ENCODE results near the gene NTSR2.

Gene NTSR2

DNA sequence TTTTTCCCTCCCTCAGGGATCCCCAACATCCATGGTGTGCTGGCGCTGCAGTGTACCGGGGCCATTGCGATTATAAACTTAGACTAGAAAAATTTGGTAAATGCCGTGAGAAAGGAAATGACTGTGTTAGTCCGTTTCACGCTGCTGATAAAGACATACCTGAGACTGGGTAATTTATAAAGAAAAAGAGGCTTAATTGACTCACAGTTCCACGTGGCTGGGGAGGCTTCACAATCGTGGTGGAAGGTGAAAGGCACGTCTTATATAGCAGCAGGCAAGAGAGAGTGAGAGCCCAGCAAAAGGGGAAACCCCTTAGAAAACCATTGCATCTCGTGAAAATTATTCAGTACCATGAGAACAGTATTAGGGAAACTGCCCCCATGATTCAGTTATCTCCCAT lies 44.3 kb downstream of the NTSR2 start:
- Mint-ChIP-seq H3K9me3 (no peaks in the 10 kb centered on the region), H3K36me3 (ENCODE audit: low read depth) (no peaks in the 10 kb centered on the region), H3K4me3 (no peak overlapping the region), H3K27ac (no peak overlapping the region), H3K4me1 (ENCODE audit: low read depth) (no peaks in the 10 kb centered on the region), H3K27me3 (ENCODE audit: low read depth) (no peaks in the 10 kb centered on the region)
- no peak for DNase-seq (ENCODE audit: low spot score)

DNA sequence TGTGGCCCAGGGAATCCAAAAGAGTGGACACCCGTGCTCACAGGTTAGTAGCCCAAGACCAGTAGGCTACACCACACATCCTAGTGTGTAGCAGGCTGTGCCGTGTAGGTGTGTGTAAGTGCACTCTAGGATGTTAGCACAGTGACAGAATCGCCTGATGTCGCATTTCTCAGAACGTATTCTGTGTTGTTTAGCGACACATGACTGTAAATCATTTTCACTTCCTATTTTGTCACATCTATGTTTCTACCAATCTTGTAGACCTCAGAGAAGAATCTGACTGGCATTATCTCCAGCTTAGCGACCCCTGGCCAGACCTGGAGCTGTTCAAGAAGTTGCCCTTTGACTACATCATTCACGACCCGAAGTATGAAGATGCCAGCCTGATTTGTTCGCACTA lies 45.1 kb downstream of the NTSR2 start:
- Mint-ChIP-seq H3K27me3 (ENCODE audit: low read depth) (no peaks in the 10 kb centered on the region), H3K4me1 (ENCODE audit: low read depth) (no peaks in the 10 kb centered on the region), H3K27ac (no peak overlapping the region), H3K36me3 (ENCODE audit: low read depth) (no peaks in the 10 kb centered on the region), H3K9me3 (no peaks in the 10 kb centered on the region), H3K4me3 (no peak overlapping the region)
- DNase-seq (ENCODE audit: low spot score), result no peak

DNA sequence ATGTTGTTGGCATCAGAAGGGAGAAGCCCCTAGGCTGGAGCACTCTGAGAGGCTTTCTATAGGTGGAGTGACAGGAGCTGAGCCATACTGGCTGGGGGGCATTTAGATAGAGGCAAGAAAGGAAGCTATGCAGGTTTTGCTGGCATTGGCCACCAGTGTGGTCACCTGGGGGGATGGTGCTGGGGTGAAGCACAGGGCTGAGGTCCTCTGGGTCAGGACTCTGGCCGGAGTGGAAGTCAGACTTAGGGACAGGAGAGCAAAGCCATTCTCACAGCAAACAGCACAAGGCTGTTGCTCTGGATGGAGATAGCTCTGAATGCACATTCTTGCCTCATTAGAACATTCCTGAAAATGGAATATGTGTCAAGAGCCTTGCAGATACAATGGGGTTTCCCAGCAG lies 47.4 kb downstream of the NTSR2 start:
- no peaks in the 10 kb centered on the region for H3K4me1 Mint-ChIP-seq (ENCODE audit: low read depth)
- no peaks in the 10 kb centered on the region for H3K27me3 Mint-ChIP-seq (ENCODE audit: low read depth)
- no peaks in the 10 kb centered on the region for H3K36me3 Mint-ChIP-seq (ENCODE audit: low read depth)
- DNase-seq (ENCODE audit: low spot score), result no peak
- H3K27ac Mint-ChIP-seq, result no peak overlapping the region
- no peak overlapping the region for H3K4me3 Mint-ChIP-seq
- no peaks in the 10 kb centered on the region for H3K9me3 Mint-ChIP-seq

DNA sequence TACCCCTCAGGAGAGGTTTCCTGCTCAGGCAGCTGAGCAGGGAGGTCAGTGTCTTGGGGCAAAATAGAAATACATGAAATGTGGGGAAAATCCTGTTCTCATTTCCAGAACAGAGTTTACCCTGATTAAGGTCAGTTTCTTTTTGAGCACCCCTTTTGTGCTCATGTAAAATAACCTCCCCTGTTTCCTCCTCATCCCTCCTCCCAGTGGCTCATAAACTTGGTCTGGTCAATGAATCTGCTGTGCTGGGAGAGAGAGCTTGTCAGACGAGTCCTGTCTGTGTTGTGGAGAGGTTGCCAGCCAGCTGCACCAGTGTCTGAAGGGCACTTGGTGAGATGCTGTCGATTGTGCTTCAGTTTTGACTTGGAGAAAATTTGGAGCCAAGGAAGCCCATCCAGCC lies 48.6 kb downstream of the NTSR2 start:
- Mint-ChIP-seq H3K27me3 (ENCODE audit: low read depth) (no peaks in the 10 kb centered on the region), H3K36me3 (ENCODE audit: low read depth) (no peaks in the 10 kb centered on the region), H3K4me3 (no peak overlapping the region), H3K4me1 (ENCODE audit: low read depth) (no peaks in the 10 kb centered on the region), H3K9me3 (no peaks in the 10 kb centered on the region), H3K27ac (no peak overlapping the region)
- no peak for DNase-seq (ENCODE audit: low spot score)

DNA sequence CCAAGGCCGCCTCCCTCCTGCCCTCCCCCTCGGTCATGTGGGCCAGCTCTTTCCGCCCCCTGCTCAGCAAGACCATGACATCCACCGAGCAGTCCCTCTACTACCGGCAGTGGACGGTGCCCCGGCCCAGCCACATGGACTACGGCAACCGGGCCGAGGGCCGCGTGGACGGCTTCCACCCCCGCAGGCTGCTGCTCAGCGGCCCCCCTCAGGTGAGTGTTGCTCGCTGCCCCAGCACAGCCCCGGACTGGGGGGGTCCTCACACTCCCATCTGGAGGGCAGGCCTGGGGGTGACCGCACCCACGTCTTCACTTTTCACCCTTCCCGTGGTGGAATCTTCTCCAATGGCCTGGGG lies 51.3 kb downstream of the NTSR2 start:
- no peaks in the 10 kb centered on the region for H3K36me3 Mint-ChIP-seq (ENCODE audit: low read depth)
- H3K9me3 Mint-ChIP-seq, result no peaks in the 10 kb centered on the region
- H3K27ac Mint-ChIP-seq, result no peak overlapping the region
- no peaks in the 10 kb centered on the region for H3K4me1 Mint-ChIP-seq (ENCODE audit: low read depth)
- DNase-seq (ENCODE audit: low spot score), result no peak
- H3K4me3 Mint-ChIP-seq, result no peak overlapping the region
- no peaks in the 10 kb centered on the region for H3K27me3 Mint-ChIP-seq (ENCODE audit: low read depth)

DNA sequence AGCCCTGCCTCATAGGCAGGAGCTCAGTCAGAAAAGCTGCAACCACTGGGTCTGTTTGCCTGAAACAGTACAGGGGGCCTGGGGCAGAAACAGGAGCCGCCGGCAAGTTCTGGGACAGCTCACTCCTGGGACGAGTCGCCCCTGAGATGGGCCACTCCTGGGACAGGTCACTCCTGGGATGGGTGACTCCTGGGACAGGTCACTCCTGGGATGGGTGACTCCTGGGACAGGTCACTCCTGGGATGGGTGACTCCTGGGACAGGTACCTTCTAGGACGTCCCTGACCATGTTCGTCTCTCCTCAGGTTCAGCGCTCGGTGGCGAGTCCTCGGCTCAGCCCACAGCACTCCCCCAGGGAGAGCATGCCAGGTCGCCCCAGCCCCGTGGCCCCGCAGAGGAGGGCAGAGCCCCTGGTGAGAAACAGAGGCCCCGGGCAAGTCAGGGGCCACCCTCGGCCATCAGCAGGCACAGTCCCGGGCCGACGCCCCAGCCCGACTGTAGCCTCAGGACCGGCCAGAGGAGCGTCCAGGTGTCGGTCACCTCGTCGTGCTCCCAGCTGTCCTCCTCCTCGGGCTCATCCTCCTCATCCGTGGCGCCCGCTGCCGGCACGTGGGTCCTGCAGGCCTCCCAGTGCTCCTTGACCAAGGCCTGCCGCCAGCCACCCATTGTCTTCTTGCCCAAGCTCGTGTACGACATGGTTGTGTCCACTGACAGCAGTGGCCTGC lies 51.8 kb downstream of the NTSR2 start:
- Mint-ChIP-seq H3K4me3 (no peak overlapping the region), H3K4me1 (ENCODE audit: low read depth) (no peaks in the 10 kb centered on the region), H3K27me3 (ENCODE audit: low read depth) (no peaks in the 10 kb centered on the region), H3K36me3 (ENCODE audit: low read depth) (no peaks in the 10 kb centered on the region), H3K9me3 (no peaks in the 10 kb centered on the region), H3K27ac (no peak overlapping the region)
- no peak for DNase-seq (ENCODE audit: low spot score)

DNA sequence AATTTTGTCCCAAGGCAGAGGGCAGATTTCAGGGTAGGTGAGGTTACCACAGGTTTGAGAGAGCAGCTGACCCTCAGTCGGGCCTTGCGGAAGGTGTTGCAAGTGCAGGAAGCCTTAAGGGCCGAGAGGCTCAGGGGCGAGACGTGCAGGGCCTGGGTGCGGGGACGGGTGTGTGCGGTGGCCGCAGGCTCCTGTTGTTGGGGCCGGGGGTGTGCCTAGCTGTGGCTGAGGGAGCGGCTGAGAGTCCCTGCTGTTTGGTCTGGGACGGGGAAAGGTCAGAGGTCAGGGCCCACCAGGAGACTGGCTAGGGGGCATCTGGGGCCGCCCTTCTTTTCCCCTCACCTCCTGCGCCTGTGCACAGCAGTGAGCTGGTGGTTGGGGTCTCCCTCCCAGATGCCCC lies 52.5 kb downstream of the NTSR2 start:
- H3K27ac Mint-ChIP-seq, result no peak overlapping the region
- DNase-seq (ENCODE audit: low spot score), result no peak
- no peaks in the 10 kb centered on the region for H3K9me3 Mint-ChIP-seq
- H3K36me3 Mint-ChIP-seq (ENCODE audit: low read depth), result no peaks in the 10 kb centered on the region
- no peaks in the 10 kb centered on the region for H3K4me1 Mint-ChIP-seq (ENCODE audit: low read depth)
- H3K4me3 Mint-ChIP-seq, result no peak overlapping the region
- H3K27me3 Mint-ChIP-seq (ENCODE audit: low read depth), result no peaks in the 10 kb centered on the region

DNA sequence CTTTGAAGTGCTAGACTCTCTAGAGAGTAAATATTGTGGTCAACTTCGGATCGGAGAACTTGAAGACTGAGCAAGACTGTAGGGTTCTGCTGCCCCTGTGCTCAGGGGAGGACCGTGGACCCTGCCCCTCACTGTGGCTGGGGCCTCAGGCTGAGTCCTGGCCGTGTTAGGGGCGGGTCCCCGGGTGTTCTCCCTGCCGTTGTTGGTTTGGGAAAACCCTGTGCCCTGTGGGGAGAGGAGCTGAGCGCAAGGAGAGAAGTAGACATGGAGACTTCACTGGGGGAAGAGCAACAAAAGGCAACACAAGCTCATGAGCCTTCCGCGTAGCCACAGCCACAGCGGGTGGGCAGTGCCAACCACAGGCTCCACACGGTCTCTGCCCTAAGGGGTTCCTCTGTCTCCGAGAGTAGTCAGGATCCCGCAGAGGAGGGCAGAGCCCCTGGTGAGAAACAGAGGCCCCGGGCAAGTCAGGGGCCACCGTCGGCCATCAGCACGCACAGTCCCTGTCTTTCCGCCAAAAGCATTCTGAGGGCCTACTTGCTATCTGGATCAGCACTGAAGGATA lies 53.1 kb downstream of the NTSR2 start:
- H3K27me3 Mint-ChIP-seq (ENCODE audit: low read depth), result no peaks in the 10 kb centered on the region
- no peaks in the 10 kb centered on the region for H3K4me1 Mint-ChIP-seq (ENCODE audit: low read depth)
- DNase-seq (ENCODE audit: low spot score), result no peak
- H3K9me3 Mint-ChIP-seq, result no peaks in the 10 kb centered on the region
- H3K4me3 Mint-ChIP-seq, result no peak overlapping the region
- H3K27ac Mint-ChIP-seq, result no peak overlapping the region
- H3K36me3 Mint-ChIP-seq (ENCODE audit: low read depth), result no peaks in the 10 kb centered on the region

DNA sequence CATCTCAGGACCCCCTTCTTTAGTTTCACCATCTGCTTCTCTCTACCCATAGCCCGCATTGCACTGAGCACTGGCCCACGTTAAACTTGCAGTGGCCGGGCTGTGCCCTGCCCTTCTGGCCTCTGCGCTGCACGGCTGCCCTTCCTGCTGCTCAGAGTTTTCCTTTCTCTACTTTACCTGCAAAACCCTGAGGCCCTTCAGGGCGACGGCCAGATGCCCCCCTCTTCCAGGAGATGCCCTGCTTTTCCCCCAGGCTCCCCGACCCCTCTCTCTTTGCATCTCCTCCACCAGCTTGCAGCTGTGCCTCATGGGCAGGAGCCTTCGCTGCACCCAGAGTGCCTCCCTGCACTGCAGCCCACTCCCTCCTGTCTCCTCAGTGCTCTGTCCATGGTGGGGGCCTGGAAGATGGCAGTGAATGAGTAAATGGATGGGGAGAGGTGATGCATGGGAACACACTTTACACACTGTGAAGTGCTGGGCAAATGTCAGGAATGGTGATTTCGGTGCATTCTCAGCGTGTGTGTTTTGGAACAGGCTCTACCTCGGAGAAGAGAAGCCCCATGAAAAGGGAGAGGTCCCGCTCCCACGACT lies 53.8 kb downstream of the NTSR2 start:
- DNase-seq (ENCODE audit: low spot score), result no peak
- no peak overlapping the region for H3K27ac Mint-ChIP-seq
- H3K27me3 Mint-ChIP-seq (ENCODE audit: low read depth), result no peaks in the 10 kb centered on the region
- no peaks in the 10 kb centered on the region for H3K36me3 Mint-ChIP-seq (ENCODE audit: low read depth)
- H3K4me1 Mint-ChIP-seq (ENCODE audit: low read depth), result no peaks in the 10 kb centered on the region
- no peaks in the 10 kb centered on the region for H3K9me3 Mint-ChIP-seq
- no peak overlapping the region for H3K4me3 Mint-ChIP-seq

DNA sequence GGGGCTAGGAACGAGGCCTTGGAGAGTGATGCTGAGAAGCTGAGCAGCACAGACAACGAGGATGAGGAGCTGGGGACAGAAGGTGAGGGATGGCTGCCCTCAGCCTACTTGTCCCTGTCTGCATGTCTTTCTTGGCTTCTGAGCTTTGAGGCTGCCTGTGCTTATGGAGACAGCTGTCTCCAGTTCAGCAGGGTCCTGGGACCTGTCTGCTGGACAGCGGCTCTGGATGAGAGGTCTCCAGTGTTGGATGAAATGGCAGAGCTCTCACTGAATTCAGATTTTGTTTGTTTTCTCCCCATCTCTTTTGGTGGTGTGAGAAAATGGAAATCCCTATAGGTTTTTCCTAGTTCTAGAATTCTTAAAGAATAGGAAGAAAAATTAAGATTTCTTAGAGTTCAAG lies 54.8 kb downstream of the NTSR2 start:
- no peak for DNase-seq (ENCODE audit: low spot score)
- H3K4me1 Mint-ChIP-seq (ENCODE audit: low read depth), result no peaks in the 10 kb centered on the region
- no peaks in the 10 kb centered on the region for H3K36me3 Mint-ChIP-seq (ENCODE audit: low read depth)
- no peak overlapping the region for H3K4me3 Mint-ChIP-seq
- no peaks in the 10 kb centered on the region for H3K27me3 Mint-ChIP-seq (ENCODE audit: low read depth)
- H3K27ac Mint-ChIP-seq, result no peak overlapping the region
- no peaks in the 10 kb centered on the region for H3K9me3 Mint-ChIP-seq

DNA sequence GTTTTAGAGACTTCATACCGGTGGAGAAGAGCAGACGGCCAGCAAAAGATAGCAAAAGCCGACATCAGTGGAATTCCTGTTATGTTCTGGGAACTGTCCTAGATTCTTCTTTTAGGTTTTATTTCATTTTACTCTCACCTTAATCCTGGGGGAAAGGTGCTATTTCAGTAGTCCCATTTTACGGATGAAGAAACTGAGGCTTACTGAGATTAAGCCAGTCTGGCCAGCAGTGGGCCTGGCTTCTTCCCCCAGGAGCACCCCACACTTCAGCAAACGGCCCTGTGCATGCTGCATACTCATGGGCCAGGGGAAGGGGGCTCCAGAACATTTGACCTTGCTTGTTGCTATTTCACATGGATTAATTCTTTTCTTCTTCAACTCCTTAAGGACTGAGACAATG lies 56.7 kb downstream of the NTSR2 start:
- Mint-ChIP-seq H3K4me1 (ENCODE audit: low read depth) (no peaks in the 10 kb centered on the region), H3K27ac (no peak overlapping the region), H3K36me3 (ENCODE audit: low read depth) (no peaks in the 10 kb centered on the region), H3K9me3 (no peaks in the 10 kb centered on the region), H3K27me3 (ENCODE audit: low read depth) (peaks cover 2% of the 10 kb centered on the region), H3K4me3 (no peak overlapping the region)
- DNase-seq (ENCODE audit: low spot score), result no peak

DNA sequence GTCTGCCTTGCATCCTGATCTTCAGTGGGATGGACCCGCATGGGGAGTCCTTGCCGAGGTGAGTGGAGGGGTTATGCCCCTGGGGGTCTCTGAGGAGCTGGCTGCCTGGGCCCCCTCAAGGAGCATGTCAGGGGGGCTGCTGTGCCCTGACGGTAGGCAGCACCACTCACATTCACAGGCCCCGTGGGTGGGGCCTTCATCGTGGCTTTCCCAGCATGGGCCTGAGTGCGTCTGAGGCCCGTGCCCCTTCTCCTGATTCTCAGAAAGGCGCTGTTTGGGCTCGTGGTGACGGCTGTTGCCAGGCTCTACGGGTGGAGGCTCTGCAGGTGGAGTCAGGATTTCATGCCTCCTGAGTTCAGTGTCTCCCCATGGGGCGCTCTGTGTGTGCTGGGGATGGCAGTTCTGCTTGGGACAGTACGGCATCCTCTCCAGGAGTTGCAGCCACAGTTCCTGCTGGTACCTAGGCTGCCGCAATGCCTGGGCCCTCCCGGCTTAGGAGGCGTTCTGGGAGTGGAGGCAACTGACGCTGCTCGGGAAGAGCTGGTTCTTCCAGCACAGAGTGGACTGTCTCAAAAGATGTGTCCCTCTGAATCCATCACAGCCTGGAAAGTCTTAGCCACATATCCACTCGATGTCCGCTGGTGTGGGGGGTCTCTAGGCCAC lies 57.3 kb downstream of the NTSR2 start:
- H3K36me3 Mint-ChIP-seq (ENCODE audit: low read depth), result no peaks in the 10 kb centered on the region
- peaks cover 2% of the 10 kb centered on the region for H3K27me3 Mint-ChIP-seq (ENCODE audit: low read depth)
- no peak for DNase-seq (ENCODE audit: low spot score)
- no peak overlapping the region for H3K4me3 Mint-ChIP-seq
- H3K4me1 Mint-ChIP-seq (ENCODE audit: low read depth), result no peaks in the 10 kb centered on the region
- no peaks in the 10 kb centered on the region for H3K9me3 Mint-ChIP-seq
- H3K27ac Mint-ChIP-seq, result no peak overlapping the region

DNA sequence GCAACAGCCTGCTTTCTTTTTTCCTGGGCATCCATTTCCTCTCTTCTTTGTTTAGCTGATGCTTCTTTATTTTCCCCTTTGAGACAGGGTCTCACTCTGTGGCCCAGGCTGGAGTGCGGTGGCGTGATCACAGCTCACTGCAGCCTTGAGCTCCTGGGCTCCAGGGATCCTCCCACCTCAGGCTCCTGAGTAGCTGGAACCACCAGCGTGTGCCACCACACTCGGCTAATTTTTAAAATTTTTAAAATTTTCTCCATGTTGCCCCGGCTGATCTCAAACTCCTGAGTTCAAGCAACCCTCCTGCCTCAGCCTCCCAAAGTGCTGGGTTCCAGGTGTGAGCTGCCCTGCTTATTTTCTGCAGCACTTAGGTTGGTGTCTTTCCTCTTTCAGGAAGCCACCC lies 58.7 kb downstream of the NTSR2 start:
- H3K27ac Mint-ChIP-seq, result no peak overlapping the region

DNA sequence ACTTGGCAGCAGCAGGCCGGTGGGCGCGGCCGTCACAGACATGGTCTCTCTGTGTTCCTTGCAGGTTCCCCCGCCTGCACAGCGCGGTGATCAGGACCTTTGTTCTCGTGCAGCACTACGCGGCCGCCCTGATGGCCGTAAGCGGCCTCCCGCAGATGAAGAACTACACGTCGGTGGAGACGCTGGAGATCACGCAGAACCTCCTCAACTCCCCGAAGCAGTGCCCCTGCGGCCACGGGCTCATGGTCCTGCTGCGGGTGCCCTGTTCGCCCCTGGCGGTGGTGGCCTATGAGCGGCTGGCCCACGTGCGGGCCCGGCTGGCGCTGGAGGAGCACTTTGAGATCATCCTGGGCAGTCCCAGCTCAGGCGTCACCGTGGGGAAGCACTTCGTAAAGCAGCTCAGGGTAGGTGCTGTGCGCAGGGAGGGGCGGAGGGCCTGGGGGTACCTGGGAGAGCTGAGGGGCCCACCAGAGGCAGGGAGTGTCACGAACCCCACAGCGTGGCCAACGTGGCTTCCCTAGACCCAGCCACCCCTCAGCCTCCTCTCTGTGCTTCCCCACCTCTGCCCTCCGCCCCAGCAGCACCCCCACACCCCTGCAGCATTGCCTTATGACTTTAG lies 59.3 kb downstream of the NTSR2 start:
- no peak for DNase-seq (ENCODE audit: low spot score)
- no peak overlapping the region for H3K27ac Mint-ChIP-seq
- no peak overlapping the region for H3K4me3 Mint-ChIP-seq
- peaks cover 2% of the 10 kb centered on the region for H3K27me3 Mint-ChIP-seq (ENCODE audit: low read depth)
- no peaks in the 10 kb centered on the region for H3K4me1 Mint-ChIP-seq (ENCODE audit: low read depth)
- H3K9me3 Mint-ChIP-seq, result no peaks in the 10 kb centered on the region
- no peaks in the 10 kb centered on the region for H3K36me3 Mint-ChIP-seq (ENCODE audit: low read depth)

More for the DNA sequence above, 58.7 kb downstream of the NTSR2 start:
- Mint-ChIP-seq H3K4me1 (ENCODE audit: low read depth) (no peaks in the 10 kb centered on the region), H3K9me3 (no peaks in the 10 kb centered on the region), H3K36me3 (ENCODE audit: low read depth) (no peaks in the 10 kb centered on the region), H3K4me3 (no peak overlapping the region), H3K27me3 (ENCODE audit: low read depth) (peaks cover 2% of the 10 kb centered on the region)
- DNase-seq (ENCODE audit: low spot score), result no peak

Data from T-helper 2 cell treated with Interferon-gamma antibody and Interleukin-4, amounts not matched to agents 5 μg/mL and 100 μg/mL, for 36 hours (primary cell).